ENCODE data around the gene IRF6. TPM values are rescaled to one million over a fixed set of nuclear protein-coding genes. Genes with fewer than 3 reads are reported as not detected.

Gene IRF6
- total RNA-seq, 1 experiment from 2014 or later, result 44.1 TPM

DNA sequence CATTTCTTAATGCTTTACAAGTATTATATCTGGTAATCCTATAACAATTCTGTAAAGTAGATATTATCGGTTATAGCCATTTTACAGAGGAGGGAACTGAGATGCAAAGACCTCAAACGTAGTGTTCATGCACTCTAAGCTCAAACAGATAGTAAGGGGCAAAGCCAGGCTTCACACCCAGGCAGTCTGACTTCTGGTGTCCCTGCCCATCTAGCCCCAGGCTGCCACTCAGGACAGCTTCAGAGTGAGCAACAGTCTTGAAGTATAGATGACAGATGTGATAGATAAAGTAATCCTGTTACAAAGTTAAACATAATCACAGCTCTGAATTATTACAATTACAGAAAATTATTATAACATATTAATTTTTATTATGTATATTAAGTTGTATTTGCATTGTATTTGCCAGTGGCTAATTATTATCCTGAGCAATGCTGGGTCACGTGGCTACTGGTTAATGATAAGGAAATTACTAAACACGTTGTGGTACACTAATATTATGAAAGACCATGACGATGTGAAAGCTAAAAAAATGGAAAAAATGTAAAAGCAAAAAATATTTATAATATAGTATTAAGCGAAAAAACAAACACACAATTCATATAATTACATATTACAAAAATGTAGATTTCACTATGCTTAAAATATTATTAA is 56.1 kb downstream of the IRF6 start:
- no peaks in the 10 kb centered on the region for H3K36me3 Mint-ChIP-seq (ENCODE audit: insufficient read depth, unreplicated experiment)
- H3K9me3 Mint-ChIP-seq (ENCODE audit: low read depth, unreplicated experiment), result no peaks in the 10 kb centered on the region
- CTCF ChIA-PET, result interaction anchor here (0.6 to 1.2 kb wide), 3 partner anchors 35 to 90 kb away, joined by 3 to 8 read pairs (median 6); partner anchors contain the start of gene C1orf74
- no TSS peak for BruUV-seq (replicated peaks)
- peaks cover 9% of the 10 kb centered on the region for H3K4me1 Mint-ChIP-seq (ENCODE audit: low read depth, unreplicated experiment)
- intact Hi-C loops (cut with micrococcal nuclease; ENCODE audit: unreplicated experiment), result loop anchor here (5.0 kb wide), 3 partner anchors 37 to 97 kb away; partner anchors contain the start of genes LAMB3 and UTP25
- H3K27me3 Mint-ChIP-seq (ENCODE audit: unreplicated experiment), result no peaks in the 10 kb centered on the region
- no peak overlapping the region for H3K27ac Mint-ChIP-seq (ENCODE audit: unreplicated experiment)
- H3K4me3 Mint-ChIP-seq (ENCODE audit: low read depth, unreplicated experiment), result no peak overlapping the region
- DNase-seq, result peak; percentile 9
- TF ChIP-seq CTCF (IDR thresholded peaks at IDR 0.05; ENCODE audit: unreplicated experiment), result no peak

- H3K4me3 Mint-ChIP-seq (ENCODE audit: low read depth, unreplicated experiment), result no peak overlapping the region
- no peak for TF ChIP-seq CTCF (IDR thresholded peaks at IDR 0.05; ENCODE audit: unreplicated experiment)
- no TSS peak for BruUV-seq (replicated peaks)
- peaks cover 9% of the 10 kb centered on the region for H3K4me1 Mint-ChIP-seq (ENCODE audit: low read depth, unreplicated experiment)
- no peak overlapping the region for H3K27ac Mint-ChIP-seq (ENCODE audit: unreplicated experiment)
- no peak for DNase-seq
- intact Hi-C loops (cut with micrococcal nuclease; ENCODE audit: unreplicated experiment), result loop anchor here (5.0 kb wide), 3 partner anchors 37 to 97 kb away; partner anchors contain the start of genes LAMB3 and UTP25
- no peaks in the 10 kb centered on the region for H3K36me3 Mint-ChIP-seq (ENCODE audit: insufficient read depth, unreplicated experiment)
- CTCF ChIA-PET, result interaction anchor here (0.7 to 1.6 kb wide), 4 partner anchors 11 to 91 kb away, joined by 3 to 8 read pairs (median 4); partner anchors contain the start of gene C1orf74
- H3K9me3 Mint-ChIP-seq (ENCODE audit: low read depth, unreplicated experiment), result no peaks in the 10 kb centered on the region
- H3K27me3 Mint-ChIP-seq (ENCODE audit: unreplicated experiment), result no peaks in the 10 kb centered on the region
Measured at GRCh38 chr1:209749205-209749604, 56.7 kb downstream of the IRF6 start.

DNA sequence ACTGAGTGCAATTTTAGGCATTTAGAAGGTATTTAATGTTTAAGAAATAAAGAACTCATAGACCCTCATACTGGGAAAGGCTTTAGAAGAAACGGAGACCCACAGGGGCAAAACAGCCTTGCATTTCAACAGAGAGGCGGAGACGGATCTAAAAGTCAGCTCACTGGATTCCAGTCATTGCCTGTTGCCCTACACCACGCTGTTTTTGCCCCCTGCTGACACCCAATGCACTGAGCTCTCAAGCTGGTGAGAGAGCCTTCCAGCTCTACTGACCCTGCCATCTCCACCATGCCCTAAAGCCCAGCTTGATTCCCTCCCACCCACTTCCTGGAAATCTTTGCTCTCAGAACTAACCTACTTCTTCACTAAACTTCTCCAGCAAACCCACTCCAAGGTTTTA is 57.3 kb downstream of the IRF6 start:
- no peaks in the 10 kb centered on the region for H3K36me3 Mint-ChIP-seq (ENCODE audit: insufficient read depth, unreplicated experiment)
- BruUV-seq (replicated peaks), result no TSS peak
- TF ChIP-seq CTCF (IDR thresholded peaks at IDR 0.05; ENCODE audit: unreplicated experiment), result no peak
- no peaks in the 10 kb centered on the region for H3K9me3 Mint-ChIP-seq (ENCODE audit: low read depth, unreplicated experiment)
- no peak for DNase-seq
- CTCF ChIA-PET, result interaction anchor here (0.7 to 1.6 kb wide), 5 partner anchors 11 to 179 kb away, joined by 3 to 11 read pairs (median 5); no protein-coding TSS in a partner anchor
- H3K4me3 Mint-ChIP-seq (ENCODE audit: low read depth, unreplicated experiment), result no peak overlapping the region
- no peaks in the 10 kb centered on the region for H3K27me3 Mint-ChIP-seq (ENCODE audit: unreplicated experiment)
- H3K27ac Mint-ChIP-seq (ENCODE audit: unreplicated experiment), result no peak overlapping the region
- H3K4me1 Mint-ChIP-seq (ENCODE audit: low read depth, unreplicated experiment), result peaks cover 9% of the 10 kb centered on the region
- intact Hi-C loops (cut with micrococcal nuclease; ENCODE audit: unreplicated experiment), result loop anchor here (5.0 kb wide), 3 partner anchors 36 to 96 kb away; partner anchors contain the start of genes LAMB3 and UTP25

DNA sequence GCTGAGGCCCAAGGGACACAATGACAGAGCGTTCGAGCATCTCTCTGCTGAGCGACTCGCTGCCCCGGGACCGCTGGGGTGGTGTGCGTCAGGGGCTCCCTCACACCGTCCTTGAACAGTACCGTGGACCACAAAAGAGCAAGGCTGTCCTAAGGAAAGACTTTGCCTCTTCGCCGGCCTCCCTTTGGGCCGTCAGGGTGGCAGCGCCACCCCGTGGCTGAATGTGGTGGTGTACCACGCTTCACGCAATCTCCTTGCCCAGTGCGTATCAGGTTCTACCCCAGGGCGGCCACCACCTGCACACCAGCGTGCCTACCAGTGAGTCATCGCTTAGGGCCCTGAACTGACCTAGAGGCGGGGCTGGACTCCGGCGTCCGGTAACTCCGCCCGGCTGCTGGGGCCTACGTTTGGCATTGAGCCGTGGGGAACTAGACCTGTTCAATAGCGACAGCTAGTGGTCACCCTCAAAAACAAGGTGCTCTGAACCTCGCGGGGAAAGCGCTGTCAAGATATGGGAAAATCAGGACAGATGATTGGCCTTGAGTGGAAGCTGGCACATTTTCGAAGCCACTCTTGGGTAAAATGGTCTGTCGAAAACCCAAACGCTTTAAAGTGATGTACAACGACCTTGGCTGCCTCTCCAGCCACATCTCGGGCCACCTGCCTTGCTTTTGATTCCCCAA is 58.2 kb downstream of the IRF6 start:
- H3K27ac Mint-ChIP-seq (ENCODE audit: unreplicated experiment), result no peak overlapping the region
- H3K4me1 Mint-ChIP-seq (ENCODE audit: low read depth, unreplicated experiment), result peaks cover 16% of the 10 kb centered on the region
- DNase-seq, result peak; percentile 99
- H3K9me3 Mint-ChIP-seq (ENCODE audit: low read depth, unreplicated experiment), result no peaks in the 10 kb centered on the region
- no peaks in the 10 kb centered on the region for H3K36me3 Mint-ChIP-seq (ENCODE audit: insufficient read depth, unreplicated experiment)
- CTCF ChIA-PET, result interaction anchor here (0.8 to 1.6 kb wide), 7 partner anchors 60 to 178 kb away, joined by 3 to 11 read pairs (median 5); partner anchors contain the start of gene LAMB3
- H3K4me3 Mint-ChIP-seq (ENCODE audit: low read depth, unreplicated experiment), result peak overlapping the region; percentile 14
- intact Hi-C loops (cut with micrococcal nuclease; ENCODE audit: unreplicated experiment), result loop anchor here (1.0 to 5.0 kb wide), 7 partner anchors 35 to 178 kb away; partner anchors contain the start of genes LAMB3 and UTP25
- TF ChIP-seq CTCF (IDR thresholded peaks at IDR 0.05; ENCODE audit: unreplicated experiment), result peak; percentile 95
- BruUV-seq (replicated peaks), result no TSS peak
- no peaks in the 10 kb centered on the region for H3K27me3 Mint-ChIP-seq (ENCODE audit: unreplicated experiment)
